Dedifferentiated amniotic fluid mesenchymal stem cell (primary cell): Measurements from ENCODE around the gene XYLB.

Source experiments
- DNase-seq: peaks from one replicate; pipeline ENCODE4 v3.0.0-alpha.2; 2016; ENCODE audit errors: extremely low spot score

The XYLB gene

GRCh38 chr3:38323060-38323459, 23.5 kb upstream of the XYLB start:
- no peak for DNase-seq

GRCh38 chr3:38325256-38325655, 21.3 kb upstream of the XYLB start:
- DNase-seq, result no peak

- DNase-seq, result no peak
These were observed 19.1 kb upstream of the XYLB start for GRCh38 chr3:38327335-38328009.

- DNase-seq, result no peak
These were observed 15.1 kb upstream of the XYLB start for GRCh38 chr3:38331257-38332022.

GRCh38 chr3:38332201-38332600, 14.4 kb upstream of the XYLB start:
- no peak for DNase-seq

GRCh38 chr3:38334142-38335055, 12.2 kb upstream of the XYLB start:
- peak; percentile 65 for DNase-seq

- DNase-seq, result no peak
These were observed 11.3 kb upstream of the XYLB start for GRCh38 chr3:38335263-38335662.

- no peak for DNase-seq
These were observed 8.9 kb upstream of the XYLB start for GRCh38 chr3:38337703-38338102.

- no peak for DNase-seq
These were observed 2.6 kb upstream of the XYLB start for GRCh38 chr3:38343797-38344594.

GRCh38 chr3:38345879-38346586, 552 bp upstream of the XYLB start:
- no peak for DNase-seq

GRCh38 chr3:38347421-38348200, 1.0 kb downstream of the XYLB start:
- DNase-seq, result no peak

GRCh38 chr3:38348903-38349302, 2.3 kb downstream of the XYLB start:
- no peak for DNase-seq

GRCh38 chr3:38349684-38350359, 3.2 kb downstream of the XYLB start:
- DNase-seq, result no peak

- DNase-seq, result no peak
These were observed 6.6 kb downstream of the XYLB start for GRCh38 chr3:38353151-38353550.

- DNase-seq, result no peak
These were observed 8.2 kb downstream of the XYLB start for GRCh38 chr3:38354588-38355330.

GRCh38 chr3:38359038-38359437, 12.5 kb downstream of the XYLB start:
- no peak for DNase-seq

- DNase-seq, result no peak
These were observed 13.8 kb downstream of the XYLB start for GRCh38 chr3:38360345-38360744.

GRCh38 chr3:38361496-38361895, 14.9 kb downstream of the XYLB start:
- no peak for DNase-seq

- DNase-seq, result no peak
These were observed 16.2 kb downstream of the XYLB start for GRCh38 chr3:38362825-38363224.
